ENCODE data around the gene GOLGA8F. TPM values are rescaled to one million over a fixed set of nuclear protein-coding genes. Genes with fewer than 3 reads are reported as not detected.
"Not testable (repeated sequence)": the region's sequence is repeated elsewhere in the genome, so short reads cannot be mapped to it uniquely, and the experiment has no call there.

Gene GOLGA8F, protein sequence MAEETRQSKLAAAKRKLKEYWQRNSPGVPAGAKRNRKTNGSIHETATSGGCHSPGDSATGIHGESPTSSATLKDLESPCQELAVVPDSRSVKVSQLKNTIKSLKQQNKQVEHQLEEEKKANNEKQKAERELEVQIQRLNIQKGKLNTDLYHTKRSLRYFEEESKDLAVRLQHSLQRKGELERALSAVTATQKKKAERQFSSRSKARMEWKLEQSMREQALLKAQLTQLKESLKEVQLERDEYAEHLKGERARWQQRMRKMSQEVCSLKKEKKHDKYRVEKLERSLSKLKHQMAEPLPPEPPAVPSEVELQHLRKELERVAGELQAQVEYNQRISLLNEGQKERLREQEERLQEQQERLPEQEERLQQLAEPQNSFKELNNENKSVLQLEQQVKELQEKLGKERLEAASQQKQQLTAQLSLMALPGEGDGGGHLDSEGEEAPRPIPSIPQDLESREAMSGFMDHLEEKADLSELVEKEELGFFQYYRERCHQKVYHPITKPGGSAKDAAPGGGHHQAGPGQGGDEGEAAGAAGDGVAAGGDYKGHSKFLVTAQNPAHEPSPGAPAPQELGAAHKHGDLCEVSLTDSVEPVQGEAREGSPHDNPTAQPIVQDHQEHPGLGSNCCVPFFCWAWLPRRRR
- polyA plus RNA-seq (2013, experiment 1 of 2; ENCODE audit: insufficient read length), result not detected
- not detected for polyA plus RNA-seq (2013, experiment 2 of 2; ENCODE audit: insufficient read length)

- not testable (repeated sequence) for DNase-seq
These were observed at the start of gene GOLGA8F for GRCh38 chr15:28378364-28378763. TSS of gene GOLGA8F (plus strand) at chr15:28378664. CDS start at chr15:28378762, 98 bp downstream.

- DNase-seq, result not testable (repeated sequence)
These were observed 20.5 kb upstream of the GOLGA8F start, which contains the start of gene GOLGA6L24 for GRCh38 chr15:28357984-28358383. TSS of gene GOLGA6L24 (minus strand) at chr15:28358084. CDS start at chr15:28358023, 61 bp downstream.

GRCh38 chr15:28365502-28365901 is 13.0 kb upstream of the GOLGA8F start:
- not testable (repeated sequence) for DNase-seq

DNA sequence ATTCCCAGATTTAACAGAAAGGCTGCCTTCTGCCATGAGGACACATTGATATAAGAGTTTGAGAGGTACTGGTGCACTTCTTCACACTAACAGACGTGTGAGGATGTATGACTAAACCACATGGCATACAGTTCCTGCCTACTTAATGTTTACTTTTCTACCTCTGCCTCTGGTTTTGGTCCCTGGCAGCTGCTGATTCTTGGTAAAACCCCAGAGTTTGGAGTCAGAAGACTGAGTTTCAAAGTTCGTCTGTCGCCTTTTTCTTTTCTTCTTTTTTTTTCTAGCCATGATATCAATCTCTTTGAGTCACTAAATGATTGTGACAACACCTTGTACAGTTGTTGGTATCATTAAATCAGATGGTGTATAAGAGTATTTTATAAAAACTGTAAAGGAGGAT is 1.6 kb downstream of the GOLGA8F start:
- DNase-seq, result not testable (repeated sequence)

- not testable (repeated sequence) for DNase-seq
These were observed 17.6 kb downstream of the GOLGA8F start for GRCh38 chr15:28396022-28396421.

GRCh38 chr15:28402774-28403435 is 24.4 kb downstream of the GOLGA8F start:
- not testable (repeated sequence) for DNase-seq

- not testable (repeated sequence) for DNase-seq
These were observed 42.0 kb downstream of the GOLGA8F start for GRCh38 chr15:28420470-28420869.

DNA sequence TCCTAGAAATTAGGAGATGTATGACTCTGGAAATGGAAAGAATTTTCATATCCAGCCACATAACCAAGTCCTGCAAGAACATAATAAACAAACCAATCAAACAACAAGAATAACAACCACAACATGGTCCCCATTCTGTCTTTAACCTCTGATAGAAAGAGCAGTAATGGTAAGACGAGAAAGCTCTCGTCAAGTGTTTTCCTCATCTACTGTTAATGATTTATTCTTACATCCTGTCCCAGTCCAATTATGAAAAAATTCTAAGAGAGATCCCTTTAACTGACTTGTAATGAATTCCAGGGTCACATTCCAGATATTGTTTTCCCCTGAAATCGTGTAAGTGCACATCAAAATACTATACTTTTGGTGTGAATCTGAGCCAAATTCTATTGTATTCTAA is 57.1 kb downstream of the GOLGA8F start:
- not testable (repeated sequence) for DNase-seq
